Measurements from ENCODE around the gene PEX19. TPM values are rescaled to one million over a fixed set of nuclear protein-coding genes. Genes with fewer than 3 reads are reported as not detected.

PEX19 gene
- polyA plus RNA-seq, 4 donors = 81.9 to 87.2 (median 82.8) TPM

DNA sequence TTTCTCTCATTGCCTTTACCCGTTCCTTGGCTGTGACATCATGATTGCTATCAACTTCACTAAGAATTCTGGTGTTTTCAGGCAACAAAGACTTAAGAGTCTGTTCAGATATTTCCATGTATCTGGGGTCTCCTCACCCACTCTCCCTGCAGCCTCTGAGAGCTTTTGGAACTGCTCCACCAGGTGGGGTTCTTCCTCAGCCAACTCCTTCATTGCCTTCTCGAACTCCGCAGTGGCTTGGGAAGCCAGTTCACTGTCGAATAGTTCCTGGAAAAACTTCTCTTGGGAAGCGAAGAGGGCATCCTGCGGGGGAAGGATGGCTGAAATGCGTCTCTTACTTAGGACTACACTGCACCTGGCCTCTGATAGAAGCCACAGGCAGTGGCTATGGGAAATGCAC lies 2.1 kb downstream of the PEX19 start:
- DNase-seq (ENCODE audit: low read depth in 4 of 4, low spot score in 3 of 4) = no peak

DNA sequence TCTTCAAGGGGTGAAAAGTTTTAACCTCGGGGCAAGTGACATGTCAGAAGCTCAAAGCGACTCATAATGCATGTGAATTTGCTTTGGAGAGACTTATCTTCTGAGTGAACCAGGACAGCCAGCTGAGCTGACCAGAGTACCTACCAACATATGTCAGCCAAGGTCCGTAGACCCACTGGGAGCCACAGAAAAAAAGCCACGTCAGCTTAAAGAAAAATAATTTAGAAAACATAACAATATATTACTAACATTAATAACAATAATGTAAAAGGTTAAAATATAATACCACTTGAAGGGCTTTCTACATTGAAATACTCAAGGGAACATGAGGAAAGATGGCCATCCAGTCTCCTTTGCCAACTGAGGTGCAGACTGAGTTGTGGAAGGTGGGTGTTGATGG lies 6.9 kb downstream of the PEX19 start:
- no peak for DNase-seq (ENCODE audit: low read depth in 4 of 4, low spot score in 3 of 4)

DNA sequence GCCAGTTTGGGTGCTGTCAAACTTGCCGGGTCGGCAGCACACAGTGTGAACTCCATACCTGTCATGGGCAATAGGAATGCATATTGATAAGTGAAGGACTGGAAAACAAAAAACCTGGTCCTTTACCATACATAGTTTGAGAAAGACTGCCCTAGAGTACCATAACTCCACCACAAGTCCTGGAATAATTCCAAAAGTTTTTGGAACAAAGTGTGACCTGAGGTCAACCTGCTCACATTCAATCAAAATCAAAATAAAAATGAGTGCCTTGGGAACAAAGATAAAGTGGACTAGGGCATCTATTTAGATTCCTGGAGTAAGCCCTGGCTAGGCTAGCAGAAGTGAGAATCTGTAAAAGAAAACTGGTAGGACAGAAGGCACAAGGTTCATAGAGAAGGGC lies 7.6 kb downstream of the PEX19 start:
- no peak for DNase-seq (ENCODE audit: low read depth in 4 of 4, low spot score in 3 of 4)

DNA sequence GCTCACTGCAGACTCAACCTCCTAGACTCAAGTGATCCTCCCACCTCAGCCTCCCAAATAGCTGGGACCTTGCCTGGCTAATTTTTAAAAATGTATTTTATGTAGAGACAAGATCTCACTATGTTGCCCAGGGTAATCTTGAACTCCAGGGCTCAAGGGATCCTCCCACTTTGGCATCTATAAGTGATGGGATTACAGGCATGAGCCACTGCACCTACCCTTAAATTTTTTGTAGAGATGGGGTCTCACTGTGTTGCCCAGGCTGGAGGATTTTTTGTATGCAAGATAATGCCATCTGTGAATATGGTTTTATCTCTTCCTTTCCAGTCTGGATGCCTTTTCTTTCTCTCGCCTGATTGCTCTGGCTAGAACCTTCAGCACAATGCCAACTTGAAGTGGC lies 13.9 kb downstream of the PEX19 start:
- DNase-seq (ENCODE audit: low read depth in 4 of 4, low spot score in 3 of 4) = no peak

DNA sequence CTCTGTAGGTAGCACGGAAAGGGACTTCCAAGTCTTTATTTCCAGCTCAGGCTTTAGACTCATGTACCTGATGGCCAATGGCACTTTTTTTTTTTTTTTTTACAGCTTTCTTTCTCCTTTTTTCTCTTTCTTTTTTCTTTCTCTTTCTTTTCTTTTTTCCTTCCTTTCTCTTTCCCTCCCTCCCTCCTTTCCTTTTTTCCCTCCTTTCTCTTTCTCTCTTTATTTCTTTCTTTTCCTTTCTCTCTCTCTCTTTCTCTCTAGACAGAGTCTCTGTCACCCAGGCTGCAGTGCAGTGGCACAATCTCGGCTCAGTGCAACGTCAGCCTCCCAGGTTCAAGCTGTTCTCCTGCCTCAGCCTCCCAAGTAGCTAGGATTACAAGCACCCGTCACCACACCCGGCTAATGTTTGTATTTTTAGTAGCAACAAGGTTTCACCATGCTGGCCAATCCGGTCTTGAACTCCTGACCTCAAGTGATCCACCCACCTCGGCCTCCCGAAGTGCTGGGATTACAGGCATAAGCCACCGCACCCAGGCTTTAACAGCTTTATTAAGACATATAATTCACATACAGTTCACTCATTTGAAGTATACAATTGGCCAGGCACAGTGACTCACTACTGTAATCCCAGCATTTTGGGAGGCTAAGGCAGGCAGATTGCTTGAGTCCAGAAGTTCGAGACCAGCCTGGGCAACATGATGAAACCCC lies 17.5 kb downstream of the PEX19 start:
- DNase-seq (ENCODE audit: low read depth in 4 of 4, low spot score in 3 of 4) = no peak

DNA sequence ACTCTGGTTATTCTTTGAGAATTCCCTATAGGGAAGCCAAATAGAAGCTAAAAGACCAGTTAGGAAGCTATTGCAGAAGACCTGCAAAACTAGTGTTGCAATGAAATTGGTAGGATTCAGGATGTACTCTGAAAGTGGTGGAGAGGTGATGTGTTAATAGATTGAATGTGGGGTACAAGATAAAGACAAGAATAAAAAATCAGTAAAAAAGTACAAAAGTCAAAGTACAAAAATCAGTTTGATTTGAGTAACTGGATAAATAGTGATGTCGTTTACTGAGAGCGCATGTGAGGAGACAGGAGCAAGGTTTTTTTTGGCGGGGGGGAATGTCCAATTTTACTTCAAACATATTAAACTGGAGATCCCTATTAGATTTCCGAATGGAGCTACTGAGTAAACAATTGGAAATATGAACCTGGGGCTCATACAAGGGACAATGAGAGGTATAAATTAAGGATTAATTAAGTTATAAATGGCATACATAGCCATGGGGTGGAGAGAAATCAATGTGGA lies 20.1 kb downstream of the PEX19 start:
- DNase-seq (ENCODE audit: low read depth in 4 of 4, low spot score in 3 of 4) = no peak

DNA sequence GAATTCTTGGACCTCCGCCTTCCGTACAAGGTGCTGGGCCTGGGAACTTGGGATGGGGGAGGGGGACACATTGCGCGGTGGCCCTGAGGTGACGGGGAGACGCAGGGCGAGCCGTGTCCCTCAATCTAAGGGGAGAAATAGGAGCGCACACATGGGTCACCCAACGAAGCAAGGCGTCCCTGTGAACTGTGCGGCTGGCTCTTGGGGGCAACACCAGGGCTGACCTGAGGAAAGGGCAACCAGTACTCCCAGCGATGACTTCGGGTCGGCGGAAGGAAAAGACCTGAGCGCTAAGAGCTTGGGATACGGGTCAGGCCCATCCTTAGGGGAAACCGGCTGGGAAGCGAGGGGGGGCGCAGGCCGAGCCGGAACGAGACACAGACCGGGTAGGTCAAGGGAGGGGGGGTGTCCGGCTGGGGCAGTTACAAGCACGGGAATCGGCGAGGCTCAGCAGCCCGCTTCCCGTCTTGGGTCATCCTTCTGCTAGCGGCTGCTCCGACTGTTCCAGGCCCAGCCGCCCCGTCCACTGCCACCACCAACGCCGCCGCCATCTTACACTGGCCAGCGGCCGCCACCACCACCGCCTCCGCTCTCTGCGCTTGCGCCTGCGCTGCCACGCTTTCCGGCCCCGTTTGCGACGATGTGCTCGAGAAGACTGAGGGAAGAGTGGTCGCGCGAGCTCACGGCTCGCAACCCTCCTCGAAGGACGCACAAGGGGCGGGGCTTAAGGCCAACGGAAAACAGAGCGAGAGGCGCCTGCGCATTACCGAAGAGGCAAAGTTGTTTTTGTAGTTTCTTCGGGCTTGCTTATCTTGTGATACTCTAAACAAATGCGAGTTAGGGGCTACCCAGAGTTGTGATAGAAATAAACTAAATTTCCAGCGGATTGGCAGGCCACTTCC lies 22.8 kb downstream of the PEX19 start, which contains the start of gene DCAF8:
Gene DCAF8, minus strand, starts transcription at position 657 of the 902 bp plus-strand sequence. CDS start 18,541 bp downstream, outside the sequence.
- peak; percentile 96 to 98 (median 97) for DNase-seq (ENCODE audit: low read depth in 4 of 4, low spot score in 3 of 4)

DNA sequence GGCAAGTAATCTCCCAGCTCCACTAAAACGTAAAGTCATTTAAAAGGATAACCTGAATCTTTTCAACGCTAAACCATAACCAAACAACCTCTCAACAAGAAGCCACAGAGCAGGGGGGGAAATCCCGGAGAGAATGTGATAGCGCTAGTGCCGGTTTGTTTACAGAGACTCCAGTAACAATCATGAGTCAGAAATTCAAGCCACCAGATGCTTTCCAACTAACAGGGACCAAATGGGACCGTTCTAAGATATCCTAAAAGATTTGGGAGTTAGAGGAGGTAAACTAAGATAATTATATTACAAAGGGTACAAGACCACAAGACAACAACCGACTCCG lies 23.4 kb downstream of the PEX19 start:
- DNase-seq (ENCODE audit: low read depth in 4 of 4, low spot score in 3 of 4) = peak in 2 of 4 donors; percentile 49 to 58

DNA sequence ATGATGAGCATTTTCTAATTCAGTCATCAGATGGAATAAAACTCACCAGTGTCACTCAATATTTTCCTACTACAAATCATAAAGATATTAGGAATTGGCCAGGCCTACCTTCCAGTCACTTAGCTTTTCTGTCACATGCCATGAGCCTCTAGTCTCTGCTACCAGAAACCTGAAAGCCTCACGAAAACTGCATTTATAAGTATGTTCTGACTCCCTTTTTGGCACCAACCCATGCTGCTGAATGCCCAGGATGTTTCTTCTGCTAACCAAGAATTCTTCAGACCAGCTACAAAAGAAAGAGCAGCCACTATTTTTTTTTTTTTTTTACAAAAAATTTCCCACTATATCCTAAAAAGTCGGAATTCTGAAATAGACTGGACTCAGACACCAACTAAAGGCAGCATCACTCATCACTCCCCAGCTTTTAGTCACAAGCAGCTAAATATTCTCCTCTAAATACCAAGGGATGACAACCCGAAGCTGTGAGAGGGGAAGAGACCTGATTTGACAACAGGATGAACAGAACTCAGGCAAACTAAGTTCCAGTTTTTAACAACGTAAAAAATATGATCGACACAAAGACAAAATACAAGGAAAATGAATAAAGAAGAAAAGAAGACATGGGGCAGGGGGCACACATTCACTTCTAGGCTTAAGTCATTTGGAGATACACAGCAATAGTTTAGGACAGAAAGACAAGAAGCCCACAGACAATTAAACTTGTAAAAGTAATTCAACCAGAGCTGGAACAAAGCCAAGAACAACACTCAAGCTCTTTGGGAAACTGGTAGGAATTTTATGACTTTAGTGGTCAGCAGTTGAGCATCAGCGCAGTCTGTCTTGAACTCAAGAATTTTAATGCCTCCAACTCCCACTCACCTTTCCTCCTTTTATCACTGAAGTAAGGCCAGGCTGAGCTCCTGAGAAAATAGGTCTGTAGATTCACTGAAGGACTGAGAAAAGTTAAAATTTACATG lies 24.2 kb downstream of the PEX19 start:
- DNase-seq (ENCODE audit: low read depth in 4 of 4, low spot score in 3 of 4) = peak; percentile 66 to 92 (median 89)

DNA sequence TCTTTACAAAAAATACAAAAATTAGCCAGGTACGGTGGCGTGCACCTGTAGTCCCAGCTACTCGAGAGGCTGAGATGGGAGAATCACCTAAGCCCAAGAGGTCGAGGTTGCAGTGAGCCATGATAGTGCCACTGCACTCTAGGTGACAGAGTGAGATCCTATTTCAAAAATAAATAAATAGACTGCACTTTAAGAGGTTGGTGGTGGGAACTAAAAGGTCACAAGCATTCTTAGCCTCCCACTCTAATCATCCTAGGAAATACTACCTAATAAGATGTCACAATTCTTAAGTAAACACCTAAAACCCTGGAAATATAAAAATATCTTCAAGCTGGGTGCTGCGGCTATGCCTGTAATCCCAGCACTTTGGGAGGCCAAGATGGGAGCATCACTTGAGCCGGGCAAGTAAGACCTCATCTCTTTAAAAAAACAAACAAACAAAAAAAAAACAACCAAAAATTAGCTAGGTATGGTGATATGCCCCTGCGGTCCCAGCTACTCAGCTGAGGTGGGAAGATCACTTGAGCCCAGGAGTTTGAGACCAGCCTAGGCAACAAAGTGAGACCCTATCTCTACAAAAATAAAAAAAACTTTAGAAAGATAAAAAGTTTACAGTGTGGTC lies 26.6 kb downstream of the PEX19 start:
- no peak for DNase-seq (ENCODE audit: low read depth in 4 of 4, low spot score in 3 of 4)

DNA sequence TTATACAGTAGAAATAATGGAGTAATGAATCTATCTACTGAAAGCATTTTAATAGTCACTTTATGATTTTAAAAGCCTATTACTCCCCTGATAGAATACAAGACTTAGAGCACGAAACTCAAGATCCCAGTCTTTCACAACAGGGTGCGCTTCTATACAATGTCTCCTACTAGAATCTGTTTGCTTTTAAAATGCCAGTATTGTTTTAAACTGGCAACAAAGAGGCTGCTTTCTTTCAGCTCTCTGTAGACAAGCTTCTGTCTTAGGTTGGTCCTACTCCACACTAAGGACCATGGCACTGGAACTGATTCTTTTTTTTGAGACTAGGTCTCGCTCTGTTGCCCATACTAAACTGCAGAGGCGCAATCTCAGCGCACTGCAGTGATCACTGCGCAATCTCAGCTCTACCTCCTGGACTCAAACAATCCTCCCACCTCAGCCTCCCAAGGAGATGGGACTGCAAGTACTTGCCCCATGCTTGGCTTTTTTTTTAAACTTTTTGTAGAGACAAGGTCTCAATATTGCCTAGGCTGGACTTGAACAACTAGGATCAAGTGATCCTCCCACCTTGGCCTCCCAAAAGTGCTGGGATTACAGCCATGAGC lies 27.4 kb downstream of the PEX19 start:
- DNase-seq (ENCODE audit: low read depth in 4 of 4, low spot score in 3 of 4) = no peak

DNA sequence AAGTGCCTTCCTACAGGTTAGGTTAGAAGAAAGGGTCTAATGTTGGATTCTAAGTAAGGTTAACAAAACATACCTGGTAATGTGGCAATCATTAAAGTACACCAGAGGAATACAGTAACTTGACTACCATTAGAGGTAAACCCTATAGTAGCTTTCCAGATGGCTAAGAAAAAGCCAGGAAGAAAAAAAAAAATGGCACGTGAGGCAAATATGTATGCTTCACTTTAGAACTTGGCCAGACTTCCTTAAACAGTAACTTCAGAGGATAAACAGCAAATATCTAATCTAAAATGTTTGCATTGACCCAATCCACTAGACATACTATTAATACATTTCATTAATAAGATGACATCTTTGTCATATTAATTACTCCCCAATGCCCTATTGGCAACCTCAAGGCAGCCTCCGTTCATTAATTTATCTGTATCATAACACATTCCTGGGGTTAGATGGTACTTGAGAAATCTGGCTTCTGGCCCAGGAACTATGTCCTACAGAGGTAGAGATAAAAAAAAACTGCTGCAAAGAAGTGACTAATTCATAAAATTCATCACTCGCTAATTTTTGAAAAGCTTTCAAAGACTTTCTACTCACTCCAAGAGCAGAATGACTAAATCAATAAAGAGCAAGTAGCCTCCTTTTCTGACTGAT lies 28.4 kb downstream of the PEX19 start:
- no peak for DNase-seq (ENCODE audit: low read depth in 4 of 4, low spot score in 3 of 4)

DNA sequence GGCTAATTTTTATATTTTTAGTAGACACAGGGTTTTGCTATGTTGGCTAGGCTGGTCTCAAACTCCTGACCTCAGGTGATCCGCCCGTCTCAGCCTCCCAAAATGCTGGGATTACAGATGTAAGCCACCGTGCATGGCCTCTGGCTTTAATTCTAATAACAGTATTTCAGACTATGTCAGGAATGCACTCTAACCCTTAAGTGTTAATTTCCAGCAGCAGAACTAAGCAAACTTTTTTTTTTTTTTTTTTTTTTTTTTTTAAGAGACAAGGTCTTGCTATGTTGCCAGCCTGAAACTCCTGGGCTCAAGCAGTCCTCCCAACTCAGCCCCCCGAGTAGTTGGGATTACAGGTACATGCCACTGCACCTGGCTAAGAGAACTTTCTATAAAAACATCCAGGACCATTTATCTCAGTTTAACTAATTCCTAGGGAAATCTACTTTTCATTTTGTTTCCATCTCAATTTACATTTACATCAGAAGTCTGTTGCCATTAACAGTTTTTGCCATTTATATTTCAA lies 29.1 kb downstream of the PEX19 start:
- DNase-seq (ENCODE audit: low read depth in 4 of 4, low spot score in 3 of 4) = no peak

DNA sequence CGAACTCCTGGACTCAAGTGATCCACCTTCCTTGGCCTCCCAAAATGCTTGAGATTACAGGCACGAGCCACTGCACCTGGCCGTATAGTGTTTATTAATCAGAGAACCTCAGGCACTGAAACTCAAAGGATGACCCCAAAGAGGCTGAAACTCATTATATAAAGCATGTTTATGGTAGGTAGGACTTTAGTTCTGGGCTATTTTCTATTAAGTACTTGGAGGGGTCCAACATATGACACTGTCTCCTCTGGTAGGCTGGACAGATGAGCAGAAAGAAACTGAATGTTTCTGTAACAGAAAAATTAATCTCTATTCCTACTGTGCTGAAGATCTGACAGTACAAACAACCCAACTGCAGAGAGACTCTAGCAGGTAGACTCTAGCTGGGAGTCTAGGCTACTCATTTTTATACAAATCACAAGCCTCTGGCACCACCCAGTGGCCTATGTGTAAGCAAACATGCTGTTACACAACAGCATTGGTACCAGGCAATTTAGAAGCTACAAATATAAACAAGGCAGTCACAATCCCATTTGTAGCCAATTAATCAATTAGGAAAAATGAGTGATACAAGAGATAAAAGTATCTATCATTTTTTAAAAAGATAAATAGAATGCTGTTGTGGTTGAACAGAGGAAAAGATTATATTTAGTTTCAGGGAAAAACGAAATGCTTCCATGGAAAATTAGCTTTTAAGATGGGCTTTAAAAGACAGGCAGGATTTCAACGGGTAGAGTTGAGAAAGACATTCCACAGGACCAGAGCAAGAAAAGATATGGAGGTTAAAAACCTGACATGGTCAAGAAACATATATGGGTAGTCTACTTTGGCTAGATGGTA lies 33.0 kb downstream of the PEX19 start:
- DNase-seq (ENCODE audit: low read depth in 4 of 4, low spot score in 3 of 4) = peak; percentile 35 to 65 (median 62)

DNA sequence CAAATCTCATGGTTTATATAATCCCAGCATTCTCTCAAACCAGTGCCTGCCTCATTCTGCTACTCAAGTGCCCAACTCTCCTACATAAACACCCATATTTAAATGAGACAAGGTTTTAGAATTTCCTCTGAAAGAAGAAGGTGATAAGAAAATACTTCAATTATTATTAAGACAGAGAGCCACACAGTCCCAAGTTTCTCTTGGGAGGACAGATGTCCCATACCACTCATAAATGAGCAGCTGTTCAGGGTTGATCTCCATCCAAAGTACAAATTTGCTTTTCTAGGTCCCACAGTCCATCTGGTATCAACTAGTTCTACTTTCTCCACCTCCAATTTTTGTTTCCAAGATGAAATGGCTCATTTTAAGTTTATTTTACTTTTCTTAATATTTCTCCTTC lies 33.9 kb downstream of the PEX19 start:
- no peak for DNase-seq (ENCODE audit: low read depth in 4 of 4, low spot score in 3 of 4)

DNA sequence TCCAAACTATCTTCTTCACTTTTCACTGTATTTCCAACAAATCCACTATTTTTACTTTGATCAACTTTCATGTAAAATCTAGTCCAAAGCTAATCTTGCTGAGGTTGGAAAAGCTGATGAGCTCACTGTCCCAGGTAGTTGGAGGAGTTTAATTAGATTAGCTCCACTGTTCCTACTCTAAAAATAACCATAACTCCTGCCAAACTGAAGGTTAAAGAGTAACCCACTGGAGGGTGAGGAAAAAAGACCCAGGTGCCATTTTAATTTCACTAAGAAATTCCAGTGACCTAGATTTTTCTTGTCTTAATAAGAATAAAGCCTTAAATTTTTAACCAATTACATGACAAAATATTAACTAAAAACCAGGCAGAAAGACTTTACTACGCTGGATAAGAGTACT lies 37.9 kb downstream of the PEX19 start:
- no peak for DNase-seq (ENCODE audit: low read depth in 4 of 4, low spot score in 3 of 4)

DNA sequence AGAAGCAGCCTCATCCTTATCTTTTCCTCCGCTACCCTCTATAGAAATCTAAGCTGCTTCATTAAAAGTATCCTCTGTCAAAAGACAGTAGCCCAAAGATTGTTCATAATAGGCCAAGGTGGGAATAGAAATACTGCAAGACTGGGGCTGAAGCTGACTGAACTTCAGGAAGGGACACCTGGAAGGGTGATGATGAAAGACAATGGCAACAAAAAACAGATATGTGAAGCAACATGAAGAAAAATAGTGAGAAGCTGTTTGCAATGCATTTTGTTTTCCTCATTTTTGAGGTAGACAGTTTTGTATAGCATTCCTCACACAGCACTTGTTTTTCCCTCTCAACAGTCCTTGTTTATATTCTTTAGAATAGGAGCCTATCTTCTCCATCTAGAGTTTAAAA lies 39.5 kb downstream of the PEX19 start:
- DNase-seq (ENCODE audit: low read depth in 4 of 4, low spot score in 3 of 4) = no peak

DNA sequence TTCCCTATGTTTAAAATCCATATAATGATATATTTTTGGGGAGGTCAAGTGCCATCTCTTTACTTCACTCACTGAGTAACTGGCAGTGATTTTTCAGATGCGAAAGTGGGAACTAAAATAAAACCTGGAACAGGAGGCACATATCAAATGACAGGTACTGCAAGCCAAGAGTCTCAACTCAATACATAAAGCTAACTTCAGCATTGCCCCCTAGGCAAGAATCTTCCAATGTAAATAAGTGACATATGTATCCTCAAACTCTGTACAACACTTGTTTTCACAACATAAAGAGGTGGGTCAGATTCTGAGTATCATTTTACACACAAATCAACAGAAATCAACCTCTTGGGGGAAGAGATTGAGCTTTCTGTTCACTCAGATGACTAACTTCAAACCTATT lies 40.7 kb downstream of the PEX19 start:
- DNase-seq (ENCODE audit: low read depth in 4 of 4, low spot score in 3 of 4) = no peak

All from right renal pelvis (tissue), 4 donors.